Measurements from ENCODE around the gene PRSS57. TPM values are rescaled to one million over a fixed set of nuclear protein-coding genes. Genes with fewer than 3 reads are reported as not detected.
"Not testable (repeated sequence)": the region's sequence is repeated elsewhere in the genome, so short reads cannot be mapped to it uniquely, and the experiment has no call there.

PRSS57 gene
- total RNA-seq, 1 experiment from 2014 or later, result not detected

DNA sequence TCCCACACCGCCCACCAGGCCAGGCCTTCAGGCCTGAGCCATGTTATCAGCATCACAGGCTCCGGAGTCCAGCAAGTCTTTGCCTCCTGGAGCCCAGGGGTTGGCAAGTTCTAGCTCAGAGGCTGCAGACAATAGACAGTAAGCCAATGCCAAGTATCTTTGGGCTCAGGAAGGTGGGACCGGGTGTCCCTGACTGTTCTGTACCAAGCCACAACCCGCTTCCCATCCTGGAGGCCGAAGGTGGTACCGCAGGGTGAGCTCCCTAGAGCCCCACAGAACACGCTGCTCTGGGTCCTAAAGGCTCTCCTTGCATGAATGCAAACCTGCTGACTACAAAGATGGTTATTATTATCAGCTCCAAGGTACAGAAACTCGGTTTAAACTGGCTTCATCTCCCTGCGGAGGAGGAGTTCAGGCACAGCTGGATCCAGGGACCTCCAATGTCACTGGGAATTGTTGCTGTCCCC, 24.6 kb downstream of the PRSS57 start:
- Mint-ChIP-seq H3K4me3 (ENCODE audit: unreplicated experiment) (no peak overlapping the region), H3K27ac (ENCODE audit: low read depth, unreplicated experiment) (no peak overlapping the region), H3K4me1 (ENCODE audit: insufficient read depth, unreplicated experiment) (peaks cover 6% of the 10 kb centered on the region), H3K9me3 (ENCODE audit: unreplicated experiment) (no peaks in the 10 kb centered on the region), H3K27me3 (ENCODE audit: insufficient read depth, unreplicated experiment) (no peaks in the 10 kb centered on the region), H3K36me3 (ENCODE audit: insufficient read depth, unreplicated experiment) (no peaks in the 10 kb centered on the region)
- CTCF ChIA-PET, result interaction anchor here (0.7 to 1.0 kb wide), 2 partner anchors 63 to 85 kb away, joined by 3 to 5 read pairs; no protein-coding TSS in a partner anchor
- POLR2A ChIA-PET, result interaction anchor here (3.0 kb wide), 1 partner anchor 9 kb away, joined by 12 read pairs; no protein-coding TSS in a partner anchor
- DNase-seq (ENCODE audit: unreplicated experiment), result no peak
- intact Hi-C loops (cut with micrococcal nuclease), result no loop called here
- BruUV-seq (replicated peaks), result no TSS peak
- TF ChIP-seq, protein P1, sequence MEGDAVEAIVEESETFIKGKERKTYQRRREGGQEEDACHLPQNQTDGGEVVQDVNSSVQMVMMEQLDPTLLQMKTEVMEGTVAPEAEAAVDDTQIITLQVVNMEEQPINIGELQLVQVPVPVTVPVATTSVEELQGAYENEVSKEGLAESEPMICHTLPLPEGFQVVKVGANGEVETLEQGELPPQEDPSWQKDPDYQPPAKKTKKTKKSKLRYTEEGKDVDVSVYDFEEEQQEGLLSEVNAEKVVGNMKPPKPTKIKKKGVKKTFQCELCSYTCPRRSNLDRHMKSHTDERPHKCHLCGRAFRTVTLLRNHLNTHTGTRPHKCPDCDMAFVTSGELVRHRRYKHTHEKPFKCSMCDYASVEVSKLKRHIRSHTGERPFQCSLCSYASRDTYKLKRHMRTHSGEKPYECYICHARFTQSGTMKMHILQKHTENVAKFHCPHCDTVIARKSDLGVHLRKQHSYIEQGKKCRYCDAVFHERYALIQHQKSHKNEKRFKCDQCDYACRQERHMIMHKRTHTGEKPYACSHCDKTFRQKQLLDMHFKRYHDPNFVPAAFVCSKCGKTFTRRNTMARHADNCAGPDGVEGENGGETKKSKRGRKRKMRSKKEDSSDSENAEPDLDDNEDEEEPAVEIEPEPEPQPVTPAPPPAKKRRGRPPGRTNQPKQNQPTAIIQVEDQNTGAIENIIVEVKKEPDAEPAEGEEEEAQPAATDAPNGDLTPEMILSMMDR (IDR thresholded peaks at IDR 0.05; ENCODE audit: unreplicated experiment), result no peak

DNA sequence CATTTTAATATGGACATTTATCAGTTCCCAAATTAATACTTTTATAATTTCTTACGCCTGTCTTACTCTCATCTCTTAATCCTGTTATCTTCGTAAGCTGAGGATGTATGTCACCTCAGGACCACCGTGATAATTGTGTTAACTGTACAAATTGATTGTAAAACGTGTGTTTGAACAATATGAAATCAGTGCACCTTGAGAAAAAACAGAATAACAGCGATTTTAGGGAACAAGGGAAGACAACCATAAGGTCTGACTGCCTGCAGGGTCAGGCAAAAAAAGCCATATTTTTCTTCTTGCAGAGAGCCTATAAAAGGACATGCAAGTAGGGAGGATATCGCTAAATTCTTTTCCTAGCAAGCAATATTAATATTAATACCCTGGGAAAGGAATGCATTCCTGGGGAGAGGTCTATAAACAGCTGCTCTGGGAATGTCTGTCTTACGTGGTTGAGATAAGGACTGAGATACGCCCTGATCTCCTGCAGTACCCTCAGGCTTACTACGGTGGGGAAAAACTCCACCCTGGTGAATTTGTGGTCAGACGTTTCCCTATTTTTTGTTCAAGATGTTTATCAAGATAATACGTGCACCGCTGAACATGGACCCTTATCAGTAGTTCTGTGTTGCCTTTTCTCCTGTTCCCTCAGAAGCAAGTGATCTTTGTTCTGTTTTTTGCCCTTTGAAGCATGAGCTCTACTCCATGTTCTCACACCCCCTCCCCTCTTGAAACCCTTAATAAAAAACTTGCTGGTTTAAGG, 26.4 kb downstream of the PRSS57 start:
- BruUV-seq (replicated peaks); H3K4me3 Mint-ChIP-seq (ENCODE audit: unreplicated experiment); intact Hi-C loops (cut with micrococcal nuclease); H3K4me1 Mint-ChIP-seq (ENCODE audit: insufficient read depth, unreplicated experiment); H3K27ac Mint-ChIP-seq (ENCODE audit: low read depth, unreplicated experiment); H3K36me3 Mint-ChIP-seq (ENCODE audit: insufficient read depth, unreplicated experiment); H3K27me3 Mint-ChIP-seq (ENCODE audit: insufficient read depth, unreplicated experiment); DNase-seq (ENCODE audit: unreplicated experiment); H3K9me3 Mint-ChIP-seq (ENCODE audit: unreplicated experiment): not testable (repeated sequence)
- ChIA-PET CTCF (interaction anchor here (0.6 to 1.8 kb wide), 4 partner anchors 10 to 489 kb away, joined by 3 to 7 read pairs (median 4); no protein-coding TSS in a partner anchor), POLR2A (interaction anchor here (3.0 kb wide), 1 partner anchor 10 kb away, joined by 12 read pairs; no protein-coding TSS in a partner anchor)

DNA sequence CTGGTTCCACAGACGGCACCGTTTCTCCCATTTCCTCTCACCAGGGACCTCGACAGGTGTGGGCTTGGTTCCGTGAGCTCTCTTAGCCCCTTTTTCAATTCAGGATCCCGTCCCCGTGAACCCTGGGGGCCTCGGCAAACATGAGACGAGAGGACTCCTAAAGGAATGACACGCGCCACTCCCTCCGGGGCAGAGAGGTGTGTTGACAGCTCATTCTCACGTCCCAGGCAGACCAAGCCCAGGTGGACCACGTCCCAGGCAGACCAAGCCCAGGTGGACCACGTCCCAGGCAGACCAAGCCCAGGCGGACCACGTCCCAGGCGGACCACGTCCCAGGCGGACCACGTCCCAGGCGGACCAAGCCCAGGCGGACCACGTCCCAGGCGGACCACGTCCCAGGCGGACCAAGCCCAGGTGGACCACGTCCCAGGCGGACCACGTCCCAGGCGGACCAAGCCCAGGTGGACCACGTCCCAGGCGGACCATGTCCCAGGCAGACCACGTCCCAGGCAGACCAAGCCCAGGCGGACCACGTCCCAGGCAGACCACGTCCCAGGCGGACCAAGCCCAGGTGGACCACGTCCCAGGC, 28.2 kb downstream of the PRSS57 start:
- ChIA-PET CTCF (interaction anchor here (0.6 to 2.2 kb wide), 6 partner anchors 9 to 104 kb away, joined by 3 to 7 read pairs (median 4); no protein-coding TSS in a partner anchor), POLR2A (interaction anchor here (0.6 to 0.7 kb wide), 2 partner anchors 11 to 67 kb away, joined by 3 read pairs; no protein-coding TSS in a partner anchor)
- BruUV-seq (replicated peaks); H3K9me3 Mint-ChIP-seq (ENCODE audit: unreplicated experiment); H3K27ac Mint-ChIP-seq (ENCODE audit: low read depth, unreplicated experiment); H3K4me3 Mint-ChIP-seq (ENCODE audit: unreplicated experiment); H3K36me3 Mint-ChIP-seq (ENCODE audit: insufficient read depth, unreplicated experiment); H3K27me3 Mint-ChIP-seq (ENCODE audit: insufficient read depth, unreplicated experiment); DNase-seq (ENCODE audit: unreplicated experiment); intact Hi-C loops (cut with micrococcal nuclease): not testable (repeated sequence)
- H3K4me1 Mint-ChIP-seq (ENCODE audit: insufficient read depth, unreplicated experiment), result peaks cover 13% of the 10 kb centered on the region

DNA sequence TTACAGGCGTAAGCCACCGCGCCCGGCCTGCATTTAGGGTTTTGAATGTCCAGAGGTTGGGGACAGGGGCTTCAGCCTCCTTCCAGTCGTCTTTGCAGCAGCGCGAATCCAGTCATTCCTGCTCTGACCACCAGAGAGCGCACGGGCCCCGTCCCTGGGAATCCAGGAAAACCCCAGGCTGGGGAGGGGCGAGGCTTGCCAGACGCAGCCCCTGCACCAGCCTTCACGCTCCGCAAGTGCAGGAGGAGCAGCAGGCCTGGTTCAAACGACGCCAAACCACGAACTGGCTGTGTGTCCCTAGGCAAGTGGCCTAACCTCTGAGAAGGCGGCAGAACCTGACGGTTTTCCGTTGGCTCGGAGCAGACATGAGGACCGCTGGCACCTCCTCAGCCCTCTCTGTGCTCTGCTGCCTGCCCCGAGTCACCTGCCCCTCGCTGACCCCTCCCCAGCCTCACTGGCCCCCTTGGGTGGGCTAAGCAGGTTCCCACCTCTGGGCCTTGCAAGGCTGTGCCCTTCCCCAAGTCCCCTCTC, 30.3 kb downstream of the PRSS57 start:
- ChIA-PET CTCF (interaction anchor here (0.6 to 2.2 kb wide), 2 partner anchors 59 to 69 kb away, joined by 3 to 7 read pairs; no protein-coding TSS in a partner anchor), POLR2A (no interaction called here)
- intact Hi-C loops (cut with micrococcal nuclease), result loop anchor here (1.0 to 5.0 kb wide), 2 partner anchors 69 to 78 kb away; partner anchors contain the start of gene HCN2
- Mint-ChIP-seq H3K27ac (ENCODE audit: low read depth, unreplicated experiment) (no peak overlapping the region), H3K27me3 (ENCODE audit: insufficient read depth, unreplicated experiment) (no peaks in the 10 kb centered on the region), H3K4me1 (ENCODE audit: insufficient read depth, unreplicated experiment) (peaks cover 25% of the 10 kb centered on the region), H3K36me3 (ENCODE audit: insufficient read depth, unreplicated experiment) (no peaks in the 10 kb centered on the region), H3K9me3 (ENCODE audit: unreplicated experiment) (no peaks in the 10 kb centered on the region), H3K4me3 (ENCODE audit: unreplicated experiment) (peak overlapping the region; percentile 56)
- peak; percentile 76 for DNase-seq (ENCODE audit: unreplicated experiment)
- BruUV-seq (replicated peaks), result no TSS peak
- TF ChIP-seq, protein P1 (IDR thresholded peaks at IDR 0.05; ENCODE audit: unreplicated experiment), result peak; percentile 98

Data from MCF 10A (cell line).